ENCODE data around the gene MAP6. TPM values are rescaled to one million over a fixed set of nuclear protein-coding genes. Genes with fewer than 3 reads are reported as not detected.
A peak's percentile ranks its signal among the peaks of the same experiment; 100 is the strongest.
"Not testable (repeated sequence)": the region's sequence is repeated elsewhere in the genome, so short reads cannot be mapped to it uniquely, and the experiment has no call there.

MAP6 gene
- polyA plus RNA-seq, 3 donors = 6.2 to 8.2 (median 7.6) TPM

DNA sequence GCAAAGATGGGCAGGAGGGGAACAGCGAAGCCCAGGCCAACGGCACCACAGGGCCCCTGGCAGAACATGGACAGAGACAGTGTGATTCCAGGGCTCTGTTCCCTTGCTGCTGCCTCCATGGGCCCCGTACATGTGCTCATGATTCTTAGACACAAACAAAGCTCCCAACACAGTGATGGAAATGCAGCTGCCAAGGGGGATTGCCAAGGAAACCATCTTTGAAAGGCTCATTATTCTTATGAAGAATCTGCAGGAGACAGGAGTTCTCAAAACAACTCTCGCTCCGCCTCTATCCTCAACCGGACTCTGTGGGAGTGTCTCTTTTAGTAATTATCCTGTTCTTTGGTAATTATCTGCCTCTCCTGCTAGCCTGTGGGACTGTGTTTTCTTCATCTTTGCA is 74.6 kb downstream of the MAP6 start:
- DNase-seq = no peak

DNA sequence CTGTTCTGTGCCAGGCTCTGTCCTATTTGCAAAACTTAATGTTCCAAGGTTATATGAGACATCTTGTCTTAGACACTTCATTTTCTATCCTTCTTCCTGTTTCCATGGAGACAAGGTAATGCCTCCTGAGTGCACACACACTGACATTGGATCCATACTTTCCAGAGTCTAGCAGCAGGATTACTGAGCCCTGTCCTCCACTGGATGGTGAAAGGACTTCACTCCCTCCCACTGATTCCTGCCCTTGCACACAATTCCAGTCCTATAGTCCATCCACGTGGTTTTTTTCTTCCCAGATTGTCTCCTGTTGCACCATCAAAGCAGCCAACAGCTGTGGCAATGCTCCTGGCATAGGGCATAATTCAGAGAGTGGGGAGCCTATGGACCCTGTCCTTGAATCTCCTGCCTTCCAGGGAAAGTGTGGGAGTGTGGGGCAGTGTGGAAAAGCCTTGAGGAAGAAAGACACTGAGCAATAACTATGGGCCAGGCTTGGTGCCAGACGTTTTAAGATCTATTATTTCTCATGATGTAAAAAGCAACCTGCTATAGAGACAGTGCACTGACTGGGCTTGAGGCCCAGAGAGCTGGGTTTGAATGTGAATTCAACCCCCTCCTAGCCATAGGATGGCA is 75.4 kb downstream of the MAP6 start:
- DNase-seq = peak; percentile 46

DNA sequence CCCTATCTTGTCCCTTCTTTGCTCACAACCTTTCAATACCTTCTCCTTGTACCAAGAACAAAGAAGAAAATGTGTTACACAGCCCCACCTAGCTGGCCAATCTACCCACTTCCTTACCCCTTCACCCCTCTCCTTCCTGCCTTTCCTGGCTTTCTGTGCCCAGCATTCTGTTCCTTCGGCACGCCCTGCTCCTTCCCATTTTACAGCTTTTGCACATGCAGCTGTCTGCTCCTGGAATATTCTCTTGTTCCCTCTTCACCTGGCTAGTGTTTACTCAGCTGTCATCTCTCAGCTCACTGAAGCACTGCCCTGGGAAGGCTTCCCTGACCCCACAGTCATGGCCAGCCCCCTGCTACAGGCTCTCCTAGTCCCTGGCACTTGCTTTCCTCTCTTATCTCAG is 76.1 kb downstream of the MAP6 start:
- DNase-seq = no peak

DNA sequence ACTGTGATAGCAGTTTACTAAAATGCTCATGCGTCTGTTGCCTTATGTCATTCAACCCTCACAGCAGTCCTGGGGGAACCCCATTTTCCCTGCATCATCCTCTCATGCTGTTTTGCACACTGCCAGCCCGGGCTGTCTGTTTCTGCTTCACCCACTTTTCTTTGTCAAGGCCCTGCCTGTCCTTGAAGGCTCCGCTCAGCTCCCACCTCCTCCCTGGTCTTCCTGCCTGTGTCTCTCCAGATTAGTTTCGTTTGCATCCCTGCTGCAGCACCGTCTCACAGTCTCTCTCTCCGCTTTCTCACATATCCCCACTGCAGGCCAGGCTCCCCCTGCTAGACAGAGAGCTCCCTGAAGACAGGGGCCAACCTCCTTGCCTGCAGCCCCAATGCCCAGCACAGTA is 76.9 kb downstream of the MAP6 start:
- DNase-seq = no peak

GRCh38 chr11:75591371-75591770 is 77.5 kb downstream of the MAP6 start:
- no peak for DNase-seq

- no peak for DNase-seq
Measured at GRCh38 chr11:75589933-75590332, 78.9 kb downstream of the MAP6 start.

DNA sequence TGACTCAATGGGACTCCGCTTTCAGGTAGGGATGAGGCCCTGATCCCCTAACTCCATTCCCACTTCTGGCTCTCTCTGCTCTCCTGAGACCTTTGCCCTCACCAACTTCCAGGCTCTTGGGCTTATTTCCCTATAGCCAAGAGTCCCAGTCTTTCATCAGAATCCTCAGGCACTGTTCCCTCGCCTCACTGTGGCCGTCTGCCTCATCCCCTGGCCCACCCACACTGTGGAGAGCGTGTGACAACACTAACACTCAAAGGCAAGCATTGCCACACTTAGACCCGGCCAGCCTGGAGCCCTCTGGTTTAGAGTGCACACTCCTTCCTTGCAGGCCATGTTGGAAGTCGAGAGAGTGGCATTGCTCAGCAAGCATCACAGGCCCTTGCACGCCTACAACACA is 79.8 kb downstream of the MAP6 start:
- no peak for DNase-seq

DNA sequence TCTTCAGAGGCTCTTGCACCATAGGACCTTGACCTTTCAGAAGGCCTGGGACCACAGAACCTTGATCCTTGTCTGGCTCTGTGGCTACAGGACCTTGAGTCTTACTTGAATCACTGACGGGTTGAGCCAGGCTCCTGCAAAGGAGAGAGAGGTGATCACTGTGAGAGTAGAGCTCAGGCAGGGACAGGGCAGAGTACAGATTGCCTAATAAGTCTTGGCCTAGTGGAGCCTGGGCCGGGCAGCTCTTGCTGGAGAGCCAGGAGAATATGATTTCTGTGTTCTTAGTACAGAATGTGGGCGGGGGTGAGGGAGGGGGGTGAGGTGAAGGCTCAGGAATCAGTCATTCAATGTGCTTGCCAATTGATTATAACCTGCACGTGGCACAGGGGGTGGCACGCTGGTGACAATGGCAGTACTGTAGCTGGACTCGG is 80.8 kb downstream of the MAP6 start:
- DNase-seq = no peak

GRCh38 chr11:75586395-75586794 is 82.4 kb downstream of the MAP6 start:
- DNase-seq = no peak

DNA sequence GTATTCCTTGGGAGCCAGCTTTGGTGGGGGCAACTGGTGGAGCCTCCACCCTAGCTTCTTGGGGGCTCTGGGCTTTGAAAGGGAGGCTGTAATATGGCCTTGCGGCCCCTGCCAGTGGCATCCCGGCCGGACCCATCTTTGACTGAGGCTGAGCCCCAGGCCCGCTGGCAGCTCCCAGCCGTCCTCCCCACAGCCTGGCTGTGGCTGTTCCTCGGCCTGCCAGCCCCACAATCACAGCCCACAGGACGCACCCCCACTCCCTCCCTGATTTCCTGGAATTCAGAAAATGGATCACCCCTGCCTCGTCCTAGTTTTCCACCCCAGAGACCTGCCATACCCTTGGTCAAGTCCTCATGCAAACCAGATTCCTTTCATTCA is 83.6 kb downstream of the MAP6 start:
- no peak for DNase-seq

GRCh38 chr11:75584659-75585292 is 84.1 kb downstream of the MAP6 start:
- DNase-seq = not testable (repeated sequence)

- DNase-seq = peak; percentile 84
Measured at GRCh38 chr11:75583718-75584658, 84.8 kb downstream of the MAP6 start.

DNA sequence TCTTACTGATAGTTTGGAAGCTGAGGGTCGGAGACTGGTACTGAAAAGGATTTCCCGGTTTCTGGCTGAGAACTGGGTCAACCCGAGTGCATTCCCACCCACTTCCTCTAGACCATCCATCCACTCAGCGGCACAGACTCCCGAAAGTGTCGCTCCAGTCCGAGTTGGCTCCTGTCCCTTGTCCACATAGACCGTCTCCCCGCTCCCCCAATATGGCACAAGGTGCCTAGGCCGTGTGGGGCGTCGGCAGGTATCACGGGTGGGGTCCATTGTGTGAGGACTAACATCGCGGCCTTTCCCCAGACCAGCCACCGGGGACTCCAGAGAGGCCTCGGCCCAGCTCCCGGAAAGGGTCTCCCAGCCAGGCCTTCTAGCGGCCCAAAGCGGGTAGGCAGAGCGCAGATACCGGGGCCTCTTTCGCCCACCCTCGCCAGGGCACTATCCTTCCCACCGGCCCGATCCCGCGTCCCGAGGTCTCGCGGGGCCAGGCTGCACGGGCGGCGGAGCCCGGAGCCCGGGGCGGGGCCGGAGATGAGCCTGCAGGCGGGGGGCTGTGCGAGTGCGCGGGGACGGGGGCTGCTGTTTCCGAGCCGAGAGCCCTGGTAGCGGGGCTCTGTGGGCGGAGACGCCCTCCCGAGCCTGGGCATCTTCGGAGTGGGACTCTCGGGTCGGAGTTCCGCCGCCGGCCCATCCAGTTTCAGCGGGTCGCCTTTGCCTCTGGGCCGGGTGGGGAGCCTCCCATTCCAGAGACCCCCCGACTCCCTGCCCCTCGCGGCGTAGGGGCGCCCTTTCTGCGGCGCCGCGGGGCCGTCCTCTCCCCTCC is 85.7 kb downstream of the MAP6 start:
- DNase-seq = peak; percentile 82

DNA sequence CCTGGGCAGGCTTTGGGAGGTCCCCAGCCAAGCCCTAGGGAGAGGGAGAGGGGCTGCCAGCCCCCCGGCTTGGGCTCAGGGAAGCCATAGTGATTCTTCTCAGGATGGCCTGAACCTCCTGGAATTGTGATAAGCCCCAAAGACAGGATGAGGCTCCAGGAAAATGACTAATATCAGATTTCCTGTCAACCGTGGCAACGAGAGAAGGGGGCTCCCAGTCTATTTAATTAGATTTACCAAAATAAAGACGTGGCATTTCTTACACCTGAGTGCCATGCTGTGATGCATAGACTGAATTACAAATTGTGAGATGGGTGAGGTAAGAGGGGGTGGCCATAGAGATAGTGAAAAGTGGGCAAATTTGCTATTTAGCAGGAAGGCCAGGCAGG is 86.3 kb downstream of the MAP6 start:
- no peak for DNase-seq

DNA sequence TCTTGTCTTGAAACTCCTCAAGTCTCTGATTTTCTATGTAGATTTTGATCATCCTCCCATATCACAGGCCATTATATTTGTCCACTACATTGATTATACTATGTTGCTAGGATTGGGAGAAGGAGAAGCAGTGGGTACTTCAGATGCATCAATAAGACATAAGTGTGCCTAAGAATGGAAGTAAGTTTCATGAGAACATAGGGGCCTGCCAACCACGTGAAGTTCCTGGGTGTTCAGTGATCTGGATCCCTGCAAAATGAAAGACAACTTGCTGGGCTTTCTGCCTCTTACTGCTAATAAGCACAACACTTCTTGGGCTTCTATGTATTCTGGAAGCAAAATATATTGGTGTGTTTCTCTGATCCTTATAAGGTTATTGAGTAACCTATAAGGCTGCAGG is 89.0 kb downstream of the MAP6 start:
- DNase-seq = no peak

GRCh38 chr11:75578977-75579376 is 89.9 kb downstream of the MAP6 start:
- no peak for DNase-seq

DNA sequence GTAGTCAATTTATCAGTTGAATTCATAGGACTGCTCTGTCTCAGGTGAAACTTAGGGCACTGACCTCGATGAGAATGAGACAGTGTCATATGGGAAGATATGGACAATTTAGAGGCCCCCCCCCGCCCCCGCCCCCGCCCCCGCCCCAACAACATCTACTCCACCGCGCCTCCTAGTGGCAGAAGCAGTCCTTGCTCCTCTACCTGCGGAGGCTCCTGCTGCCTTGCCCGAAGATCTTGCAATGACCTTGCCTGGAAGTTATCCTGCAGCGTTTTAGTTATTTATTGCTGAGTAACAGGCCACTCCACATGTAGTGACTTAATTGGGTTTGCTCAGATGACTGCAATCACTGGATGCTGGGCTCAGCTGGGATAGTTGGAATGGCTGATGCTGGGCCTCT is 91.6 kb downstream of the MAP6 start:
- DNase-seq = no peak

GRCh38 chr11:75576499-75576918 is 92.3 kb downstream of the MAP6 start:
- DNase-seq = no peak

GRCh38 chr11:75576017-75576416 is 92.8 kb downstream of the MAP6 start:
- no peak for DNase-seq

GRCh38 chr11:75574698-75575602 is 93.9 kb downstream of the MAP6 start:
- no peak for DNase-seq

- no peak for DNase-seq
Measured at GRCh38 chr11:75572744-75573143, 96.1 kb downstream of the MAP6 start.

Measured in renal pelvis (tissue), 4 donors.